ENCODE results near the gene PATJ. TPM values are rescaled to one million over a fixed set of nuclear protein-coding genes. Genes with fewer than 3 reads are reported as not detected.

The PATJ gene
- total RNA-seq, 8 experiments from 2014 or later: 2.7 to 173 (median 22.4) TPM

- Histone ChIP-seq H3K27ac (no peak overlapping the region), H3K4me3 (no peak overlapping the region), H3K4me1 (replicated peaks in 1 of 2) (no peaks in the 10 kb centered on the region)
- 83 to 100% (median 100%) methylated on average over 1 of the region's 1 CpG; no CpG with 5 or more reads in 7 of the 10 experiments for WGBS, 10 experiments
- in situ Hi-C loops (cut with MboI; ENCODE audit: low pct_unique_long_range_greater_than_20kb in 2 of 9, low sequenced_read_pairs in 9 of 9, unreplicated experiment in 9 of 9): no loop called here
- ATAC-seq (replicated peaks in 6 of 8): peak in 2 of 8 experiments; percentile 59 to 63
Observed at GRCh38 chr1:62221171-62221570, 478.9 kb downstream of the PATJ start.

- no peak for ATAC-seq (replicated peaks in 6 of 8)
- H3K4me3 ChIP-seq: no peak overlapping the region
- 35 to 100% (median 88%) methylated on average over 1 to 9 of the region's 9 CpGs; no CpG with 5 or more reads in 3 of the 10 experiments for WGBS, 10 experiments
- no peak overlapping the region for H3K27ac ChIP-seq
- in situ Hi-C loops (cut with MboI; ENCODE audit: low pct_unique_long_range_greater_than_20kb in 2 of 9, low sequenced_read_pairs in 9 of 9, unreplicated experiment in 9 of 9): no loop called here
- H3K4me1 ChIP-seq (replicated peaks in 1 of 2): no peaks in the 10 kb centered on the region
Observed at GRCh38 chr1:62222321-62222720, 480.0 kb downstream of the PATJ start.

- Histone ChIP-seq H3K4me1 (replicated peaks in 1 of 2) (no peaks in the 10 kb centered on the region), H3K4me3 (no peak overlapping the region), H3K27ac (no peak overlapping the region)
- WGBS, 10 experiments: 8 to 100% (median 76%) methylated on average over 1 to 2 of the region's 3 CpGs; no CpG with 5 or more reads in 2 of the 10 experiments
- in situ Hi-C loops (cut with MboI; ENCODE audit: low pct_unique_long_range_greater_than_20kb in 2 of 9, low sequenced_read_pairs in 9 of 9, unreplicated experiment in 9 of 9): no loop called here
- no peak for ATAC-seq (replicated peaks in 6 of 8)
Observed at GRCh38 chr1:62224182-62224581, 481.9 kb downstream of the PATJ start.

- no peak for ATAC-seq (replicated peaks in 6 of 8)
- Histone ChIP-seq H3K4me1 (replicated peaks in 1 of 2) (no peaks in the 10 kb centered on the region), H3K4me3 (no peak overlapping the region), H3K27ac (no peak overlapping the region)
- in situ Hi-C loops (cut with MboI; ENCODE audit: low pct_unique_long_range_greater_than_20kb in 2 of 9, low sequenced_read_pairs in 9 of 9, unreplicated experiment in 9 of 9): no loop called here
- WGBS, 10 experiments: 48 to 100% (median 77%) methylated on average over 1 to 9 of the region's 11 CpGs; no CpG with 5 or more reads in 2 of the 10 experiments
Observed at GRCh38 chr1:62227496-62227895, 485.2 kb downstream of the PATJ start.

Other genes starting within 250 kb of the PATJ start
- 10 to 100 TPM; 38.2 to 84.8 (median 57.2) TPM for gene TM2D1, start 17.3 kb upstream of the PATJ start, total RNA-seq

Measured in motor neuron (in vitro differentiated cells).